H1 (cell line): ENCODE results near the gene TTC39A. TPM values are rescaled to one million over a fixed set of nuclear protein-coding genes. Genes with fewer than 3 reads are reported as not detected.

Experiments used
- CTCF ChIA-PET: fragments of 300-600 bp; sonication (Branson Sonifier 250); formaldehyde crosslinking; loops from one replicate; lab custom pipeline; 2021; ENCODE audit not compliant: partially characterized antibody; lab: Charles Lee
- POLR2A ChIA-PET: fragments of 300-600 bp; sonication (Branson Sonifier 250); formaldehyde crosslinking; loops from one replicate; lab custom pipeline; 2021; ENCODE audit warnings: inconsistent platforms; ENCODE audit not compliant: partially characterized antibody; lab: Charles Lee
- DNase-seq, 2 experiments: peaks; one replicate each; pipeline versions ENCODE4 v3.0.0 to v3.0.0-alpha.2; 2010 to 2022; ENCODE audit warnings: low spot score in 2 of 2, low read depth in 1 of 2, mixed read lengths in 1 of 2
- FAIRE-seq: peaks from 2 replicates; lab custom pipeline; 2011; peaks lifted over from hg19 to GRCh38; lab: Jason Lieb, UNC
- H2AFZ ChIP-seq: 2 replicates; pipeline ENCODE4 v1.8.1; 2012; ENCODE audit warnings: low read length, inconsistent platforms
- H2AK5ac ChIP-seq: 2 replicates; pipeline ENCODE4 v1.6.1; 2013; ENCODE audit warnings: low read depth, low read length
- H2BK120ac ChIP-seq: replicated peaks from 2 replicates; pipeline ENCODE3; 2013; ENCODE audit warnings: low read depth, low read length, inconsistent platforms
- H2BK12ac ChIP-seq: 2 replicates; pipeline ENCODE4 v1.6.1; 2013; ENCODE audit warnings: low read depth, low read length
- H2BK15ac ChIP-seq: 2 replicates; pipeline ENCODE4 v1.6.1; 2013; ENCODE audit warnings: low read length
- H2BK20ac ChIP-seq: 2 replicates; pipeline ENCODE4 v1.6.1; 2013; ENCODE audit warnings: low read length
- H2BK5ac ChIP-seq: 2 replicates; pipeline ENCODE4 v1.6.1; 2013; ENCODE audit warnings: low read depth, low read length
- H3K14ac ChIP-seq: 2 replicates; pipeline ENCODE4 v1.6.1; 2013; ENCODE audit warnings: inconsistent platforms; ENCODE audit not compliant: insufficient read length
- H3K18ac ChIP-seq: 2 replicates; pipeline ENCODE4 v1.6.1; 2013; ENCODE audit warnings: low read length; ENCODE audit errors: extremely low read depth
- H3K23ac ChIP-seq: 2 replicates; pipeline ENCODE4 v1.6.1; 2013; ENCODE audit warnings: inconsistent platforms; ENCODE audit not compliant: insufficient read length
- H3K23me2 ChIP-seq: 2 replicates; pipeline ENCODE4 v1.6.1; 2013; ENCODE audit warnings: low read depth, low read length
- H3K27ac ChIP-seq: 2 replicates; pipeline ENCODE4 v1.6.1; 2011; ENCODE audit warnings: low read depth, low read length, inconsistent platforms
- H3K27me3 ChIP-seq, 4 experiments: replicated peaks in 1 of 4; 1 replicate in 1 of 4; 2 replicates in 3 of 4; pipeline versions ENCODE4 v1.6.1 to v1.8.1; 2011 to 2013; ENCODE audit warnings: low read length in 3 of 4, mild to moderate bottlenecking in 3 of 4, inconsistent platforms in 2 of 4, mixed read lengths in 2 of 4, moderate library complexity in 1 of 4; ENCODE audit not compliant: control insufficient read depth in 3 of 4, insufficient read depth in 3 of 4; ENCODE audit errors: extremely low read depth in 1 of 4
- H3K36me3 ChIP-seq, 4 experiments: 2 replicates each; pipeline versions ENCODE4 v1.6.1 to v1.8.1; 2011 to 2013; ENCODE audit warnings: mild to moderate bottlenecking in 4 of 4, low read length in 3 of 4, moderate library complexity in 2 of 4, control low read depth in 1 of 4, inconsistent platforms in 1 of 4; ENCODE audit not compliant: insufficient read depth in 4 of 4, control insufficient read depth in 2 of 4
- H3K4ac ChIP-seq: replicated peaks from 2 replicates; pipeline ENCODE3; 2013; ENCODE audit warnings: low read length, low read depth, mixed read lengths, inconsistent platforms; ENCODE audit not compliant: insufficient read length
- H3K4me1 ChIP-seq, 4 experiments: replicated peaks in 1 of 4; 1 replicate in 1 of 4; 2 replicates in 3 of 4; pipeline versions ENCODE4 v1.6.1 to v1.8.1; 2011 to 2013; ENCODE audit warnings: low read length in 3 of 4, inconsistent platforms in 2 of 4, mixed read lengths in 1 of 4; ENCODE audit not compliant: insufficient read depth in 4 of 4, control insufficient read depth in 3 of 4
- H3K4me2 ChIP-seq, 2 experiments: 2 replicates each; pipeline versions ENCODE4 v1.6.1 to v1.8.1; 2011 to 2013; ENCODE audit warnings: low read depth in 2 of 2, low read length in 2 of 2, control low read depth in 1 of 2, inconsistent platforms in 1 of 2, mild to moderate bottlenecking in 1 of 2; ENCODE audit not compliant: insufficient read depth in 1 of 2
- H3K4me3 ChIP-seq, 4 experiments: fragments of 200-600, 300-600 bp in 1 of 4; sonication (generic), shearing (Covaris generic), sonication (Bioruptor Twin) in 1 of 4; 2 replicates each; pipeline versions ENCODE4 v1.5.1 to v1.8.1; 2011 to 2016; ENCODE audit warnings: low read length in 4 of 4, low read depth in 3 of 4, control low read depth in 2 of 4, inconsistent platforms in 2 of 4, mild to moderate bottlenecking in 2 of 4, mixed read lengths in 1 of 4, moderate library complexity in 1 of 4; ENCODE audit not compliant: insufficient read depth in 2 of 4; ENCODE audit errors: extremely low read depth in 1 of 4
- H3K56ac ChIP-seq: replicated peaks from 2 replicates; pipeline ENCODE3; 2013; ENCODE audit warnings: low read depth, mild to moderate bottlenecking, mixed read lengths, low read length, inconsistent platforms; ENCODE audit not compliant: insufficient read length
- H3K79me1 ChIP-seq: 2 replicates; pipeline ENCODE4 v1.6.1; 2013; ENCODE audit warnings: low read depth, low read length, control low read depth
- H3K79me2 ChIP-seq, 2 experiments: 2 replicates each; pipeline versions ENCODE4 v1.6.1 to v1.8.1; 2012 to 2013; ENCODE audit warnings: low read length in 2 of 2, mild to moderate bottlenecking in 2 of 2, inconsistent platforms in 1 of 2; ENCODE audit not compliant: insufficient read depth in 2 of 2, control insufficient read depth in 1 of 2
- H3K9ac ChIP-seq, 4 experiments: replicated peaks in 1 of 4; 1 replicate in 1 of 4; 2 replicates in 3 of 4; pipeline versions ENCODE4 v1.6.1 to v1.8.1; 2011 to 2013; ENCODE audit warnings: low read depth in 3 of 4, low read length in 3 of 4, control low read depth in 2 of 4, mild to moderate bottlenecking in 2 of 4, moderate library complexity in 2 of 4, inconsistent platforms in 1 of 4; ENCODE audit errors: extremely low read depth in 1 of 4
- H3K9me3 ChIP-seq, 2 experiments: 2 replicates each; pipeline versions ENCODE4 v1.6.1 to v1.8.1; 2012 to 2013; ENCODE audit warnings: mild to moderate bottlenecking in 2 of 2, moderate library complexity in 2 of 2, control low read depth in 1 of 2, inconsistent platforms in 1 of 2, low read depth in 1 of 2, low read length in 1 of 2, mixed read lengths in 1 of 2; ENCODE audit not compliant: insufficient read depth in 2 of 2
- H4K20me1 ChIP-seq, 2 experiments: replicated peaks in 1 of 2; 2 replicates each; pipeline versions ENCODE3 to v1.8.1; 2011 to 2013; ENCODE audit warnings: inconsistent platforms in 2 of 2, low read length in 2 of 2, mild to moderate bottlenecking in 1 of 2; ENCODE audit not compliant: insufficient read depth in 2 of 2, control insufficient read depth in 1 of 2
- H4K5ac ChIP-seq: 2 replicates; pipeline ENCODE4 v1.6.1; 2013; ENCODE audit warnings: low read length, low read depth, mixed read lengths, inconsistent platforms; ENCODE audit not compliant: insufficient read length
- H4K8ac ChIP-seq: 2 replicates; pipeline ENCODE4 v1.8.0; 2013; ENCODE audit warnings: mild to moderate bottlenecking, moderate library complexity, low read length, inconsistent platforms; ENCODE audit not compliant: insufficient read depth; ENCODE audit errors: extremely low read depth
- H4K91ac ChIP-seq: replicated peaks from 2 replicates; pipeline ENCODE3; 2013; ENCODE audit warnings: low read length, mixed read lengths, inconsistent platforms; ENCODE audit not compliant: insufficient read length
- ASH2L ChIP-seq: fragments of 200-600, 300-600 bp; sonication (generic); IDR thresholded peaks from one replicate; pipeline ENCODE4 v1.7.1; 2017; ENCODE audit warnings: low read length
- CBX5 ChIP-seq: fragments of 300-800, 300-1000 bp; sonication (generic); IDR thresholded peaks from 2 replicates; pipeline ENCODE4 v1.7.1; 2016; ENCODE audit warnings: antibody characterized with exemption, low read length, low read depth
- E2F6 ChIP-seq: IDR thresholded peaks from 2 replicates; pipeline ENCODE4 v1.6.1; 2012; ENCODE audit warnings: inconsistent platforms
- EP300 ChIP-seq, 2 experiments: IDR thresholded peaks; 1 replicate in 1 of 2; 2 replicates in 1 of 2; pipeline ENCODE4 v1.6.1; 2011 to 2012; ENCODE audit warnings: low read depth in 2 of 2, low read length in 2 of 2, mild to moderate bottlenecking in 2 of 2, borderline replicate concordance in 1 of 2, inconsistent platforms in 1 of 2, moderate library complexity in 1 of 2
- KDM1A ChIP-seq: fragments of 200-600, 300-600 bp; sonication (generic); IDR thresholded peaks from 2 replicates; pipeline ENCODE4 v1.7.1; 2016; ENCODE audit warnings: mild to moderate bottlenecking, low read length, borderline replicate concordance
- MAX ChIP-seq: IDR thresholded peaks from 2 replicates; pipeline ENCODE4 v1.6.1; 2012; ENCODE audit warnings: inconsistent platforms
- SIX5 ChIP-seq: IDR thresholded peaks from 2 replicates; pipeline ENCODE4 v1.6.1; 2011; ENCODE audit warnings: mild to moderate bottlenecking, low read depth, low read length
- SUZ12 ChIP-seq: fragments of 200-600 bp; sonication (generic); IDR thresholded peaks from 2 replicates; pipeline ENCODE4 v1.6.1; 2012; ENCODE audit warnings: mild to moderate bottlenecking, inconsistent platforms, low read length, moderate library complexity, mixed read lengths
- ZNF274 ChIP-seq: IDR thresholded peaks from 2 replicates; pipeline ENCODE4 v1.7.0; 2012; ENCODE audit warnings: low read length, borderline replicate concordance; ENCODE audit errors: extremely low read depth
- WGBS, 2 experiments: shearing (Covaris generic) in 1 of 2; methylation state at CpG; one replicate each; pipeline versions ENCODE4 v1.1.6 to v1.1.7; 2013 to 2015; ENCODE audit warnings: low lambda C conversion rate in 2 of 2, mixed read lengths in 2 of 2, inconsistent platforms in 1 of 2, low coverage in 1 of 2, missing lambda C conversion rate in 1 of 2; ENCODE audit not compliant: insufficient replicate concordance in 2 of 2, insufficient coverage in 1 of 2, insufficient read length in 1 of 2; ENCODE audit errors: extremely low coverage in 1 of 2, missing lambda C conversion rate in 1 of 2; 5-methylcytosine and 5-hydroxymethylcytosine counted together
- polyA plus RNA-seq, 7 experiments: library from polyadenylated mRNA; depleted of rRNA in 3 of 7; stranded (reverse) in 5 of 7; unstranded in 2 of 7; fragments of >200 nt in 5 of 7; fragments of 200-250 nt in 2 of 7; gene quantifications; 1 replicate in 5 of 7; 2 replicates in 1 of 7; 4 replicates in 1 of 7; pipeline versions ENCODE4 v1.2.1 to v1.2.3, GENCODE V29; 2011 to 2013; ENCODE audit warnings: missing spikeins in 2 of 7, mixed read lengths in 2 of 7
- total RNA-seq: library from RNA; stranded (reverse); fragmentation: NEBNext Ultra II Directional; extraction: Animal tissue kit (Norgen Biotek cat#: 25700); gene quantifications from 2 replicates; pipeline ENCODE4 v1.2.1, GENCODE V29; 2021
- TF ChIP-seq, protein P1 (sequence below): IDR thresholded peaks from 2 replicates; pipeline ENCODE4 v1.6.1; 2011; ENCODE audit warnings: low read length, improper control_type of control experiment
- TF ChIP-seq, protein P2 (sequence below): IDR thresholded peaks from 2 replicates; pipeline ENCODE4 v1.6.1; 2011; ENCODE audit warnings: low read depth, mild to moderate bottlenecking, low read length; ENCODE audit not compliant: insufficient read depth

The TTC39A gene
- total and polyA plus RNA-seq, 2 of the 8 experiments (the other 6 are each of a cell fraction or from before 2014, with no cell fraction given) = 5.5 to 5.8 TPM

GRCh38 chr1:51378871-51379270 lies 48.5 kb upstream of the TTC39A start:
- H4K20me1 ChIP-seq = no peaks in the 10 kb centered on the region
- H3K79me2 ChIP-seq = no peaks in the 10 kb centered on the region; a peak in 1 of 4 replicates
- no peak overlapping the region for H3K4me3 ChIP-seq
- WGBS, 2 experiments = 89% methylated on average over 6 of the region's 6 CpGs; no CpG with 5 or more reads in 1 of the 2 experiments
- H3K18ac ChIP-seq = no peak overlapping the region
- H2BK120ac ChIP-seq = no peak overlapping the region
- H2BK15ac ChIP-seq = no peak overlapping the region
- no peak overlapping the region for H3K4ac ChIP-seq
- no peaks in the 10 kb centered on the region for H3K4me1 ChIP-seq
- H3K9ac ChIP-seq = no peak overlapping the region
- no peak overlapping the region for H2BK12ac ChIP-seq
- H2BK20ac ChIP-seq = no peak overlapping the region
- ChIA-PET POLR2A (no interaction called here), CTCF (no interaction called here)
- FAIRE-seq = no peak
- no peaks in the 10 kb centered on the region for H3K79me1 ChIP-seq
- no peak overlapping the region for H4K91ac ChIP-seq
- no peaks in the 10 kb centered on the region for H3K23me2 ChIP-seq
- H3K4me2 ChIP-seq = no peak overlapping the region
- no peak overlapping the region for H2AFZ ChIP-seq
- H3K23ac ChIP-seq = no peak overlapping the region
- no peak overlapping the region for H3K27ac ChIP-seq
- H3K27me3 ChIP-seq = no peaks in the 10 kb centered on the region
- peaks cover 0 to 12% (median 2%) of the 10 kb centered on the region in 4 experiments; a peak in 2 of 8 replicates for H3K36me3 ChIP-seq
- no peak overlapping the region for H3K56ac ChIP-seq
- 0 out of 4 replicates have a peak, but pooled peaks cover 0 to 3% of the 10 kb centered on the region in 2 experiments for H3K9me3 ChIP-seq
- no peak for DNase-seq
- H4K8ac ChIP-seq = no peak overlapping the region
- no peak overlapping the region for H2AK5ac ChIP-seq
- no peak overlapping the region for H2BK5ac ChIP-seq
- no peak overlapping the region for H3K14ac ChIP-seq
- H4K5ac ChIP-seq = no peak overlapping the region
- TF ChIP-seq, protein P1, sequence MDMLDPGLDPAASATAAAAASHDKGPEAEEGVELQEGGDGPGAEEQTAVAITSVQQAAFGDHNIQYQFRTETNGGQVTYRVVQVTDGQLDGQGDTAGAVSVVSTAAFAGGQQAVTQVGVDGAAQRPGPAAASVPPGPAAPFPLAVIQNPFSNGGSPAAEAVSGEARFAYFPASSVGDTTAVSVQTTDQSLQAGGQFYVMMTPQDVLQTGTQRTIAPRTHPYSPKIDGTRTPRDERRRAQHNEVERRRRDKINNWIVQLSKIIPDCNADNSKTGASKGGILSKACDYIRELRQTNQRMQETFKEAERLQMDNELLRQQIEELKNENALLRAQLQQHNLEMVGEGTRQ = no peak
- TF ChIP-seq CBX5 (no peak), KDM1A (no peak), SIX5 (no peak), MAX (no peak), ZNF274 (no peak), ASH2L (no peak), E2F6 (no peak), SUZ12 (no peak), EP300 (IDR thresholded peaks at IDR 0.05; ENCODE audit: borderline replicate concordance in 1 of 2, low read depth in 2 of 2, low read length in 2 of 2) (no peak)
- TF ChIP-seq, protein P2, sequence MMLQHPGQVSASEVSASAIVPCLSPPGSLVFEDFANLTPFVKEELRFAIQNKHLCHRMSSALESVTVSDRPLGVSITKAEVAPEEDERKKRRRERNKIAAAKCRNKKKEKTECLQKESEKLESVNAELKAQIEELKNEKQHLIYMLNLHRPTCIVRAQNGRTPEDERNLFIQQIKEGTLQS = no peak
